HepG2 (cell line): Measurements from ENCODE around the gene TBC1D22A. TPM values are rescaled to one million over a fixed set of nuclear protein-coding genes. Genes with fewer than 3 reads are reported as not detected.
A peak's percentile ranks its signal among the peaks of the same experiment; 100 is the strongest.

ENCODE experiments used
- ATF6 ChIP-seq: sonication (generic); formaldehyde crosslinking; conservative IDR thresholded peaks from 2 replicates; pipeline ENCODE4 v1.4.0; 2020; ENCODE audit warnings: missing genetic modification reagents
- CCAR2 ChIP-seq: fragments of 200-400 bp; formaldehyde crosslinking; optimal IDR thresholded peaks from 2 replicates; pipeline ENCODE3; 2018; ENCODE audit warnings: low read depth, mild to moderate bottlenecking, low read length, moderate library complexity
- CEBPG ChIP-seq: IDR thresholded peaks from 2 replicates; pipeline ENCODE4 v1.6.1; 2016
- EED ChIP-seq: sonication (generic); formaldehyde crosslinking; IDR thresholded peaks from 2 replicates; pipeline ENCODE4 v1.5.0; 2020; ENCODE audit warnings: mild to moderate bottlenecking, missing genetic modification reagents
- NONO ChIP-seq, 2 experiments: fragments of 450-650 bp in 1 of 2; sonication (generic) in 1 of 2; formaldehyde crosslinking in 1 of 2; IDR thresholded peaks in 1 of 2; conservative IDR thresholded peaks in 1 of 2; 2 replicates each; pipeline versions ENCODE4 v1.6.1 to v1.8.0; 2017 to 2022; ENCODE audit warnings: mild to moderate bottlenecking in 1 of 2, missing genetic modification reagents in 1 of 2, moderate library complexity in 1 of 2
- POGZ ChIP-seq: sonication (generic); formaldehyde crosslinking; IDR thresholded peaks from 2 replicates; pipeline ENCODE4 v1.4.0; 2020; ENCODE audit warnings: mild to moderate bottlenecking, missing genetic modification reagents
- POLR2G ChIP-seq: fragments of 200-400 bp; formaldehyde crosslinking; IDR thresholded peaks from 2 replicates; pipeline ENCODE4 v1.6.1; 2018; ENCODE audit warnings: mild to moderate bottlenecking, low read depth, low read length, moderate library complexity
- PTBP1 ChIP-seq: fragments of 200-400 bp; formaldehyde crosslinking; IDR thresholded peaks from 2 replicates; pipeline ENCODE4 v1.6.1; 2018; ENCODE audit warnings: low read length, low read depth; ENCODE audit not compliant: poor library complexity, severe bottlenecking
- SYNCRIP ChIP-seq: fragments of 200-400 bp; formaldehyde crosslinking; IDR thresholded peaks from 2 replicates; pipeline ENCODE4 v1.6.1; 2018; ENCODE audit warnings: mild to moderate bottlenecking, low read depth, low read length; ENCODE audit not compliant: insufficient read depth
- TEAD3 ChIP-seq: optimal IDR thresholded peaks from 2 replicates; pipeline ENCODE3; 2016; ENCODE audit warnings: borderline replicate concordance
- TIGD3 ChIP-seq: sonication (generic); formaldehyde crosslinking; IDR thresholded peaks from 2 replicates; pipeline ENCODE4 v1.5.1; 2020; ENCODE audit warnings: mild to moderate bottlenecking, missing genetic modification reagents, borderline replicate concordance
- ZBTB10 ChIP-seq: sonication (generic); formaldehyde crosslinking; IDR thresholded peaks from 2 replicates; pipeline ENCODE4 v1.4.0; 2020; ENCODE audit warnings: missing genetic modification reagents, borderline replicate concordance
- ZFP36L1 ChIP-seq: sonication (generic); formaldehyde crosslinking; IDR thresholded peaks from 2 replicates; pipeline ENCODE4 v1.8.0; 2022; ENCODE audit warnings: mild to moderate bottlenecking, missing genetic modification reagents, moderate library complexity
- ZFP82 ChIP-seq: sonication (generic); formaldehyde crosslinking; IDR thresholded peaks from 2 replicates; pipeline ENCODE4 v1.5.1; 2020; ENCODE audit warnings: mild to moderate bottlenecking, missing genetic modification reagents, borderline replicate concordance
- ZHX1 ChIP-seq: sonication (generic); formaldehyde crosslinking; IDR thresholded peaks from 2 replicates; pipeline ENCODE4 v1.8.1; 2022; ENCODE audit warnings: low read depth, mild to moderate bottlenecking, missing genetic modification reagents
- ZNF501 ChIP-seq: sonication (generic); formaldehyde crosslinking; IDR thresholded peaks from 2 replicates; pipeline ENCODE4 v1.5.1; 2020; ENCODE audit warnings: mild to moderate bottlenecking, moderate library complexity, missing genetic modification reagents
- ZNF546 ChIP-seq: sonication (generic); formaldehyde crosslinking; conservative IDR thresholded peaks from 2 replicates; pipeline ENCODE4 v1.8.1; 2023; ENCODE audit warnings: mild to moderate bottlenecking, missing genetic modification reagents
- ZNF784 ChIP-seq: sonication (generic); formaldehyde crosslinking; IDR thresholded peaks from 2 replicates; pipeline ENCODE4 v1.5.1; 2020; ENCODE audit warnings: missing genetic modification reagents, mild to moderate bottlenecking, borderline replicate concordance
- polyA plus RNA-seq, 8 experiments: library from polyadenylated mRNA; depleted of rRNA in 3 of 8; stranded (reverse) in 7 of 8; unstranded in 1 of 8; fragments of >200 nt; fragmentation: Illumina TruSeq in 4 of 8; extraction: Trizol in 4 of 8; gene quantifications; 2 replicates each; pipeline versions ENCODE4 v1.2.1 to v1.2.3, GENCODE V29; 2011 to 2016; ENCODE audit warnings: low read depth in 4 of 8, missing spikeins in 1 of 8, mixed read lengths in 1 of 8; ENCODE audit not compliant: insufficient read depth in 1 of 8
- total RNA-seq, 5 experiments: library from RNA; depleted of rRNA; stranded (reverse); fragments of >200 nt; fragmentation: Illumina TruSeq; extraction: Trizol; gene quantifications; 2 replicates each; pipeline ENCODE4 v1.2.3, GENCODE V29; 2016; ENCODE audit warnings: low read depth in 1 of 5

TBC1D22A gene
- total and polyA plus RNA-seq, 2 of the 13 experiments (the other 11 are each of a cell fraction or from before 2014, with no cell fraction given), result 17.3 to 18.0 TPM

DNA sequence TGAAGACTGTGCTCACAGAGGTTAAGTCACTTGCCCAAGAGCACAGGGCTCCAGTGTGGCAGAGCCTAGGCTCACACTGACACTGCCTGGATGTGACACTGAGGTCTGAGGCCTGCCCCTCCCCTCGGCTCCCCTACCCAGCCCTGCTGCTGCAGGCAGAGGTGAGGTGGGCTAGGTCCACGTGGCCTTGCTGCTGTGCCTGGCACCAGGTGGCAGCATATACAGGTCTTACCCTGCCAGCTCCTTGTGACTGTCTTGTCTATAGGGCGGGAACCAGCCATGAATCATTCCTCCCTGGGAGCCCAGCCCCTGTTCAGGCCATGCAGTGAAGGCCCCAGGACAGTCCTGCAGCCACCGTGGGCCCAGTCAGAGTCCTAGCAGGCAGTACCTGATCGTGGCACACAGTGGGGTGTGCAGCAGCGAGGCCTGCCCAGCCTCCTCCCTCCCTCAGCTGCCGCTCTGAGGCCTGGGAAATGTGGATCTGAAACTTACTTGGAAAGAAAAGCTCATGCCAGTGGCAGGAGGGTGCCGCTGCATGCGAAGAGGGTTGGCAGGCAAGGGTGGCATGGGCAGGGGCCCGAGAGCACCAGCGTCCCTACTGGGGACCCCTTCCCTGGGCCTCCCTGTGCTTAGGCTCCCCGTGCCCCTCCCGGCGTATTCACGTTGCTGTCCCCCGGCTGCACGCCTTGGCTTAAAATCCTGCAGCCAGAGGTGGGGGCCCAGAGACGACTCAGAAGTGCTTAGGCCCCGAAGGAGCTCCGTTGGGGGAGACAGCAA, 23.2 kb upstream of the TBC1D22A start (continued):
- TF ChIP-seq ZHX1 (CRISPR knock-in tag), result no peak
- no peak for TF ChIP-seq CCAR2
- no peak for TF ChIP-seq ZNF546 (CRISPR knock-in tag)
- TF ChIP-seq NONO (IDR thresholded peaks at IDR 0.05), result no peak
- peak; percentile 68; the same call in 1 of the 2 replicates for TF ChIP-seq NONO (CRISPR knock-in tag; conservative IDR thresholded peaks at IDR 0.05)
- peak; percentile 27; the same call in 1 of the 2 replicates for TF ChIP-seq POLR2G
- TF ChIP-seq EED (CRISPR knock-in tag), result no peak
- TF ChIP-seq SYNCRIP, result no peak
- 0 out of 2 replicates have a peak, but pooled peaks have one; percentile 11 for TF ChIP-seq CEBPG (CRISPR knock-in tag)
- no peak for TF ChIP-seq POGZ (CRISPR knock-in tag)
- no peak for TF ChIP-seq ATF6 (CRISPR knock-in tag)
- no peak; the same call in none of the 2 replicates for TF ChIP-seq ZNF501 (CRISPR knock-in tag)
- TF ChIP-seq PTBP1, result no peak
- TF ChIP-seq ZNF784 (CRISPR knock-in tag), result no peak; the same call in 1 of the 2 replicates
- no peak for TF ChIP-seq ZFP82
- no peak for TF ChIP-seq ZBTB10 (CRISPR knock-in tag)
- no peak for TF ChIP-seq TIGD3 (CRISPR knock-in tag)
- TF ChIP-seq TEAD3 (CRISPR knock-in tag), result peak; percentile 9
- no peak for TF ChIP-seq ZFP36L1 (CRISPR knock-in tag)
